ENCODE data around the gene LEMD3.

DNA sequence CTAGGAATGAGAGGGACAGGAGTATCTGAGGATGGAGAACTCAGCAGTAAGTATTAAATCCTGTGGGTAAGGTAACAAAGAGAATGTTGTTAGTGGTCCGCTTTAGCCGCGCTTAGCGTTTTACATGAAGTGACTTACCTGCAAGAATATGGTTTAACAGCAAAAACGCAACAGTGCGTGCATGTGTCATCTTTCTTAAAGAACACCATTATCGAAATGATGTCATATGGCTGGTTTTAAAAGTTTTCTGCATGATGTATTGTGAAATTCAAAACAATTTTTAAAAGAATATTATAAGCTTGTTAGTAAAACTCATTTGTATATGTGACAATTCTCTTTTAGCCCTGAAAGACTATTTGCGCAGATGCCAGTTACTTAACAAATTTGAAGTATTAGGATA is 1.7 kb downstream of the LEMD3 start:
- no peak for TF ChIP-seq EZH2 (IDR thresholded peaks at IDR 0.05; ENCODE audit: insufficient read depth, poor library complexity, severe bottlenecking)
- TF ChIP-seq EZH2phosphoT487 (IDR thresholded peaks at IDR 0.05; ENCODE audit: insufficient read depth, low read depth) = no peak
